OCI-LY3 (cell line): Measurements from ENCODE around the gene EHBP1L1.

ENCODE experiments used
- EZH2phosphoT487 ChIP-seq: fragments of 200-600 bp; shearing (Covaris generic); IDR thresholded peaks from 2 replicates; pipeline ENCODE4 v1.6.1; 2018; ENCODE audit warnings: antibody characterized with exemption, mixed run types, low read depth
- TF ChIP-seq, protein P1 (sequence below): fragments of 200-600, 300-600 bp; sonication (generic); IDR thresholded peaks from 2 replicates; pipeline ENCODE4 v1.5.1; 2014; ENCODE audit warnings: antibody characterized with exemption, low read length, low read depth

- TF ChIP-seq, protein P1, sequence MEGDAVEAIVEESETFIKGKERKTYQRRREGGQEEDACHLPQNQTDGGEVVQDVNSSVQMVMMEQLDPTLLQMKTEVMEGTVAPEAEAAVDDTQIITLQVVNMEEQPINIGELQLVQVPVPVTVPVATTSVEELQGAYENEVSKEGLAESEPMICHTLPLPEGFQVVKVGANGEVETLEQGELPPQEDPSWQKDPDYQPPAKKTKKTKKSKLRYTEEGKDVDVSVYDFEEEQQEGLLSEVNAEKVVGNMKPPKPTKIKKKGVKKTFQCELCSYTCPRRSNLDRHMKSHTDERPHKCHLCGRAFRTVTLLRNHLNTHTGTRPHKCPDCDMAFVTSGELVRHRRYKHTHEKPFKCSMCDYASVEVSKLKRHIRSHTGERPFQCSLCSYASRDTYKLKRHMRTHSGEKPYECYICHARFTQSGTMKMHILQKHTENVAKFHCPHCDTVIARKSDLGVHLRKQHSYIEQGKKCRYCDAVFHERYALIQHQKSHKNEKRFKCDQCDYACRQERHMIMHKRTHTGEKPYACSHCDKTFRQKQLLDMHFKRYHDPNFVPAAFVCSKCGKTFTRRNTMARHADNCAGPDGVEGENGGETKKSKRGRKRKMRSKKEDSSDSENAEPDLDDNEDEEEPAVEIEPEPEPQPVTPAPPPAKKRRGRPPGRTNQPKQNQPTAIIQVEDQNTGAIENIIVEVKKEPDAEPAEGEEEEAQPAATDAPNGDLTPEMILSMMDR, result no peak
- no peak for TF ChIP-seq EZH2phosphoT487
These were observed 31.2 kb downstream of the EHBP1L1 start for GRCh38 chr11:65606876-65607613.
